Choroid plexus epithelial cell (primary cell): Measurements from ENCODE around the gene ABCA7.

Experiments
- DNase-seq: peaks from one replicate; pipeline ENCODE4 v3.0.0-alpha.2; 2010; ENCODE audit warnings: low read depth
- H3K4me3 ChIP-seq: 2 replicates; pipeline ENCODE4 v1.5.1; 2011; ENCODE audit warnings: low read depth, mild to moderate bottlenecking, control low read depth, low read length, moderate library complexity
- CTCF ChIP-seq: conservative IDR thresholded peaks from 2 replicates; pipeline ENCODE4 v1.5.1; 2011; ENCODE audit warnings: low read depth, mild to moderate bottlenecking, control low read depth, inconsistent platforms, low read length, moderate library complexity

Gene ABCA7

GRCh38 chr19:1045247-1045603 lies 5.3 kb downstream of the ABCA7 start:
- H3K4me3 ChIP-seq, result no peak overlapping the region
- no peak for DNase-seq
- TF ChIP-seq CTCF, result no peak

- no peak for TF ChIP-seq CTCF
- DNase-seq, result no peak
- no peak overlapping the region for H3K4me3 ChIP-seq
Measured at GRCh38 chr19:1046117-1046626, 6.3 kb downstream of the ABCA7 start.

DNA sequence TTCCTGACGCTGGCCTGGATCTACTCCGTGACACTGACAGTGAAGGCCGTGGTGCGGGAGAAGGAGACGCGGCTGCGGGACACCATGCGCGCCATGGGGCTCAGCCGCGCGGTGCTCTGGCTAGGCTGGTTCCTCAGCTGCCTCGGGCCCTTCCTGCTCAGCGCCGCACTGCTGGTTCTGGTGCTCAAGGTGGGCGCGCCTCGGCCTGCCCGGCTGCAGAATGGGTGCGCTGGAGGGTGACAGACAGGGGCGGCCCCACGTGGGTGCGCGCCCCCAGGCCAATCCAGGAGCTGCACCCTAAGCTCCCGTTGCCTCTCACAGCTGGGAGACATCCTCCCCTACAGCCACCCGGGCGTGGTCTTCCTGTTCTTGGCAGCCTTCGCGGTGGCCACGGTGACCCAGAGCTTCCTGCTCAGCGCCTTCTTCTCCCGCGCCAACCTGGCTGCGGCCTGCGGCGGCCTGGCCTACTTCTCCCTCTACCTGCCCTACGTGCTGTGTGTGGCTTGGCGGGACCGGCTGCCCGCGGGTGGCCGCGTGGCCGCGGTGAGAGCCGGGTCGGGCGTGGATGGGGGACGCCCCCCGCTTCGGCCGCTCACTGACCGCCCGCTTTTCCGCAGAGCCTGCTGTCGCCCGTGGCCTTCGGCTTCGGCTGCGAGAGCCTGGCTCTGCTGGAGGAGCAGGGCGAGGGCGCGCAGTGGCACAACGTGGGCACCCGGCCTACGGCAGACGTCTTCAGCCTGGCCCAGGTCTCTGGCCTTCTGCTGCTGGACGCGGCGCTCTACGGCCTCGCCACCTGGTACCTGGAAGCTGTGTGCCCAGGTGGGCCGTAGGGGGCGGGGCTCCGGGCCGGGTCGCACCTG lies 7.2 kb downstream of the ABCA7 start:
- TF ChIP-seq CTCF, result no peak
- DNase-seq, result no peak
- no peak overlapping the region for H3K4me3 ChIP-seq

DNA sequence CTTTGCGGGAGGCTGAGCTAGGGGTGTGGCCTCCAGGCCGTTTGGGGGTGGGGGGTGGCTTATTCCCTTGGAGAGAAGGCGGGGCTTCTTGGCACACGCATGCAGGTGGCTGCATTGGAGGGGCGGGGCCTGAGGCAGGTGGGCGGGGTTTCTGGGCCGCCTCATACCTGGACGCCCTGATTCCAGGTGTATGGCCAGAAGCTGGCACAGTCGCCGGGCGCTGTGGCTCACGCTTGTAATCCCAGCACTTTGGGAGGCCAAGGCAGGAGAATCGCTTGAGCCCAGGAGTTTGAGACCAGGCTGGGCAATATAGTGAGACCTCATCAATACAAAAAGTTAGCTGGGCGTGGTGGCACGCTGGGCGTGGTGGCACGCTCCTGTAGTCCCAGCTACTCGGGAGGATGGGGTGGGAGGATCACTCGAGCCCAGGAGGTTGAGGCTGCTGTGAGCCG lies 7.8 kb downstream of the ABCA7 start:
- H3K4me3 ChIP-seq, result no peak overlapping the region
- TF ChIP-seq CTCF, result no peak
- no peak for DNase-seq

DNA sequence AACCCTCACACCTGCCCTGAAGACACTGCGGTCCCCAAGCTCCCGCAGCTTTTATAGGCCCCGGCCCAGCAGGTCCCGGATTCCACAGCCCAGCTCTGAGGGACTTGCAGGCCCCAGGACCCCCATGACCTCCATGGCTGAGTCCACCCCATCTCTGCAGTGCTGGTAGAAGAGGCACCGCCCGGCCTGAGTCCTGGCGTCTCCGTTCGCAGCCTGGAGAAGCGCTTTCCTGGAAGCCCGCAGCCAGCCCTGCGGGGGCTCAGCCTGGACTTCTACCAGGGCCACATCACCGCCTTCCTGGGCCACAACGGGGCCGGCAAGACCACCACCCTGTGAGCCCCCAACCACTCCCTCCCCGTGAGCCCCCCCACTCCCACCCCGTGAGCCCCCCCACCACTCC lies 9.2 kb downstream of the ABCA7 start:
- no peak overlapping the region for H3K4me3 ChIP-seq
- no peak for DNase-seq
- TF ChIP-seq CTCF, result no peak

DNA sequence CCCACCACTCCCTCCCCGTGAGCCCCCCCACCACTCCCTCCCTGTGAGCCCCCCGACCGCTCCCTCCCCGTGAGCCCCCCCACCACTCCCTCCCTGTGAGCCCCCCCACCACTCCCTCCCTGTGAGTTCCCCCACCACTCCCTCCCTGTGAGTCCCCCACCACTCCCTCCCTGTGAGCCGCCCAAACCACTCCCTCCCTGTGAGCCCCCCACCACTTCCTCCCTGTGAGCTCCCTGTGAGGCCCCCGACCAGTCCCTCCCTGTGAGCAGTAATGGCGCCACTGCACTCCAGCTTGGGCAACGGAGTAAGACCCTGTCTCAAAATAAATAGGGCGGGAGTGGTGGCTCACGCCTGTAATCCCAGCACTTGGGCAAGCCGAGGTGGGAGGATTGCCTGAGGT lies 9.9 kb downstream of the ABCA7 start:
- no peak overlapping the region for H3K4me3 ChIP-seq
- TF ChIP-seq CTCF, result no peak
- no peak for DNase-seq
